ENCODE results near the gene FASLG.

Gene FASLG

GRCh38 chr1:172647110-172647564, 11.8 kb upstream of the FASLG start:
- no peak for DNase-seq

GRCh38 chr1:172647987-172648386, 10.9 kb upstream of the FASLG start:
- DNase-seq = no peak

GRCh38 chr1:172650474-172651193, 8.3 kb upstream of the FASLG start:
- DNase-seq = no peak

GRCh38 chr1:172653015-172653709, 5.7 kb upstream of the FASLG start:
- DNase-seq = no peak

GRCh38 chr1:172654535-172654934, 4.4 kb upstream of the FASLG start:
- no peak for DNase-seq

- DNase-seq = no peak
These were observed 2.3 kb upstream of the FASLG start for GRCh38 chr1:172656576-172656975.

- no peak for DNase-seq
These were observed 1.3 kb upstream of the FASLG start for GRCh38 chr1:172657586-172657985.

GRCh38 chr1:172661107-172661506, 2.2 kb downstream of the FASLG start:
- DNase-seq = no peak

GRCh38 chr1:172662464-172663109, 3.7 kb downstream of the FASLG start:
- no peak for DNase-seq

GRCh38 chr1:172663732-172664131, 4.8 kb downstream of the FASLG start:
- DNase-seq = no peak

GRCh38 chr1:172668097-172668496, 9.2 kb downstream of the FASLG start:
- no peak for DNase-seq

GRCh38 chr1:172669011-172669410, 10.1 kb downstream of the FASLG start:
- no peak for DNase-seq

GRCh38 chr1:172670316-172670715, 11.4 kb downstream of the FASLG start:
- DNase-seq = no peak

- DNase-seq = no peak
These were observed 11.9 kb downstream of the FASLG start for GRCh38 chr1:172670791-172671190.

GRCh38 chr1:172671591-172671990, 12.7 kb downstream of the FASLG start:
- DNase-seq = no peak

GRCh38 chr1:172672720-172673119, 13.8 kb downstream of the FASLG start:
- DNase-seq = no peak

- no peak for DNase-seq
These were observed 14.9 kb downstream of the FASLG start for GRCh38 chr1:172673761-172674160.

- DNase-seq = no peak
These were observed 16.1 kb downstream of the FASLG start for GRCh38 chr1:172674831-172675613.

GRCh38 chr1:172679000-172679772, 20.3 kb downstream of the FASLG start:
- DNase-seq = no peak

GRCh38 chr1:172680244-172680643, 21.3 kb downstream of the FASLG start:
- no peak for DNase-seq

GRCh38 chr1:172680733-172681275, 21.9 kb downstream of the FASLG start:
- peak in 1 of 2 experiments; percentile 21 for DNase-seq

- no peak for DNase-seq
These were observed 23.9 kb downstream of the FASLG start for GRCh38 chr1:172682812-172683211.
